B cell (primary cell): Measurements from ENCODE around the gene PRKCA. TPM values are rescaled to one million over a fixed set of nuclear protein-coding genes. Genes with fewer than 3 reads are reported as not detected.

Experiments used
- ATAC-seq: fragments of 200-7000 bp; cut with Tn5 transposase; one replicate; pipeline ENCODE4 v1.10.0; 2021; ENCODE audit warnings: low read depth, mild to moderate bottlenecking, moderate number of reproducible peaks, moderate library complexity
- CTCF ChIA-PET: fragments of 350-600 bp; sonication (Branson Sonifier 250); formaldehyde crosslinking; loops from one replicate; lab custom pipeline; 2021; ENCODE audit warnings: antibody characterized with exemption, inconsistent platforms; lab: Charles Lee
- POLR2A ChIA-PET: fragments of 350-600 bp; sonication (Branson Sonifier 250); formaldehyde crosslinking; loops from one replicate; lab custom pipeline; 2021; ENCODE audit warnings: antibody characterized with exemption; lab: Charles Lee
- DNase-seq: peaks from one replicate; pipeline ENCODE4 v3.0.0; 2013
- H2AFZ ChIP-seq: 2 replicates; pipeline ENCODE4 v1.6.1; 2012; ENCODE audit warnings: mild to moderate bottlenecking, low read depth, low read length; ENCODE audit not compliant: insufficient read depth, poor library complexity, severe bottlenecking
- H3K27ac ChIP-seq, 2 donors: 1 replicate in 1 of 2; 2 replicates in 1 of 2; pipeline ENCODE4 v1.5.1; 2012 to 2013; ENCODE audit warnings: low read length in 2 of 2, mild to moderate bottlenecking in 2 of 2, moderate library complexity in 1 of 2
- H3K27me3 ChIP-seq, 4 experiments: fragments of 200-600 bp in 1 of 4; sonication (generic) in 1 of 4; replicated peaks in 1 of 4; 1 replicate in 2 of 4; 2 replicates in 2 of 4; pipeline versions ENCODE4 v1.6.1 to v1.7.0; 2013 to 2016; ENCODE audit warnings: low read length in 3 of 4, mild to moderate bottlenecking in 2 of 4, mixed read lengths in 1 of 4, moderate library complexity in 1 of 4; ENCODE audit not compliant: insufficient read depth in 4 of 4, control insufficient read depth in 3 of 4; ENCODE audit errors: control extremely low read depth in 1 of 4
- H3K36me3 ChIP-seq, 2 experiments: replicated peaks in 1 of 2; 1 replicate in 1 of 2; 2 replicates in 1 of 2; pipeline versions ENCODE4 v1.6.1 to v1.7.1; 2013; ENCODE audit warnings: low read length in 1 of 2; ENCODE audit not compliant: insufficient read depth in 2 of 2, control insufficient read depth in 1 of 2; ENCODE audit errors: control extremely low read depth in 1 of 2, extremely low read depth in 1 of 2
- H3K4me1 ChIP-seq, 2 donors: fragments of 200-600 bp in 1 of 2; sonication (generic) in 1 of 2; 1 replicate in 1 of 2; 2 replicates in 1 of 2; pipeline versions ENCODE4 v1.5.1 to v1.6.1; 2013 to 2017; ENCODE audit warnings: low read length in 2 of 2; ENCODE audit not compliant: control insufficient read depth in 2 of 2, insufficient read depth in 2 of 2
- H3K4me2 ChIP-seq: replicated peaks from 2 replicates; pipeline ENCODE3; 2012; ENCODE audit warnings: mild to moderate bottlenecking, low read depth, low read length; ENCODE audit not compliant: poor library complexity, severe bottlenecking
- H3K4me3 ChIP-seq, 5 experiments: fragments of 200-600 bp in 1 of 5; sonication (generic) in 1 of 5; 1 replicate in 3 of 5; 2 replicates in 2 of 5; pipeline versions ENCODE4 v1.5.1 to v1.7.0; 2011 to 2016; ENCODE audit warnings: low read length in 4 of 5, mild to moderate bottlenecking in 4 of 5, low read depth in 2 of 5, control low read depth in 1 of 5, moderate library complexity in 1 of 5; ENCODE audit not compliant: insufficient read depth in 1 of 5; ENCODE audit errors: control extremely low read depth in 1 of 5, extremely low read depth in 1 of 5
- H3K79me2 ChIP-seq: fragments of 200-600 bp; sonication (generic); one replicate; pipeline ENCODE4 v1.6.0; 2016; ENCODE audit warnings: low read length; ENCODE audit not compliant: control insufficient read depth, insufficient read depth
- H3K9ac ChIP-seq: fragments of 200-600 bp; sonication (generic); 2 replicates; pipeline ENCODE4 v1.6.1; 2017; ENCODE audit warnings: mild to moderate bottlenecking, low read length, moderate library complexity
- H3K9me3 ChIP-seq, 3 donors: one replicate each; pipeline versions ENCODE4 v1.6.1 to v1.7.1; 2013; ENCODE audit warnings: low read length in 2 of 3; ENCODE audit not compliant: control insufficient read depth in 2 of 3, insufficient read depth in 1 of 3; ENCODE audit errors: control extremely low read depth in 1 of 3
- H4K20me1 ChIP-seq: 2 replicates; pipeline ENCODE4 v1.6.0; 2012; ENCODE audit warnings: mild to moderate bottlenecking, low read length; ENCODE audit not compliant: insufficient read depth, control insufficient read depth, poor library complexity, severe bottlenecking
- H3K27ac Mint-ChIP-seq: one replicate; pipeline ENCODE4 v1.8.0; 2021; ENCODE audit warnings: mixed read lengths
- H3K27me3 Mint-ChIP-seq: one replicate; pipeline ENCODE4 v1.8.0; 2021; ENCODE audit warnings: mixed read lengths
- H3K4me1 Mint-ChIP-seq: one replicate; pipeline ENCODE4 v1.8.0; 2021; ENCODE audit warnings: mixed read lengths
- H3K4me3 Mint-ChIP-seq: one replicate; pipeline ENCODE4 v1.8.0; 2021; ENCODE audit warnings: mixed read lengths
- H3K9me3 Mint-ChIP-seq: one replicate; pipeline ENCODE4 v1.8.0; 2022; ENCODE audit warnings: mixed read lengths; ENCODE audit not compliant: insufficient read depth
- CTCF ChIP-seq: fragments of 200-600 bp; IDR thresholded peaks from one replicate; pipeline ENCODE4 v1.8.0; 2022; ENCODE audit warnings: antibody characterized with exemption, mild to moderate bottlenecking
- EZH2 ChIP-seq: IDR thresholded peaks from 2 replicates; pipeline ENCODE4 v1.6.1; 2012; ENCODE audit warnings: borderline replicate concordance, low read depth, mild to moderate bottlenecking, moderate library complexity, low read length; ENCODE audit not compliant: insufficient read depth, poor library complexity, severe bottlenecking
- WGBS: methylation state at CpG from one replicate; pipeline ENCODE4 v1.1.5; 2013; ENCODE audit warnings: missing lambda C conversion rate; ENCODE audit not compliant: insufficient coverage; 5-methylcytosine and 5-hydroxymethylcytosine counted together
- intact Hi-C: fragments of 100-400 bp; cut with micrococcal nuclease; formaldehyde crosslinking; loops from one replicate; pipeline ENCODE4 v1.10.0; 2022
- polyA plus RNA-seq: library from polyadenylated mRNA; depleted of rRNA; stranded (reverse); fragments of >200 nt; gene quantifications from 2 replicates; pipeline ENCODE4 v1.2.3, GENCODE V29; 2012
- total RNA-seq, 2 donors: library from RNA; stranded (reverse); fragments of 120-200 nt in 1 of 2; gene quantifications; 1 replicate in 1 of 2; 2 replicates in 1 of 2; pipeline versions ENCODE4 v1.2.3 to v1.2.4, GENCODE V29; 2013 to 2022

PRKCA gene
- total and polyA plus RNA-seq, 2 donors (not counting 1 experiment from before 2014, with no cell fraction given), result 0.33 to 7.7 TPM

GRCh38 chr17:66369830-66370229 is 67.4 kb downstream of the PRKCA start:
- no peaks in the 10 kb centered on the region for H3K27me3 ChIP-seq
- H3K4me3 Mint-ChIP-seq, result no peak overlapping the region
- no peaks in the 10 kb centered on the region for H3K4me1 ChIP-seq
- no peak overlapping the region for H3K9ac ChIP-seq
- intact Hi-C loops, result no loop called here
- no peaks in the 10 kb centered on the region for H3K9me3 ChIP-seq
- ATAC-seq, result no peak
- ChIA-PET POLR2A (interaction anchor here (0.7 kb wide), 1 partner anchor 265 kb away, joined by 5 read pairs; no protein-coding TSS in a partner anchor), CTCF (no interaction called here)
- H4K20me1 ChIP-seq, result no peaks in the 10 kb centered on the region
- H3K4me2 ChIP-seq, result no peak overlapping the region
- no peaks in the 10 kb centered on the region for H3K79me2 ChIP-seq
- H3K4me1 Mint-ChIP-seq, result peaks cover 4% of the 10 kb centered on the region
- H3K27me3 Mint-ChIP-seq, result peaks cover 12% of the 10 kb centered on the region
- TF ChIP-seq EZH2 (no peak), CTCF (no peak)
- H3K27ac ChIP-seq, result no peak overlapping the region
- WGBS, result no CpG with 5 or more reads among the region's 4 CpGs
- H3K4me3 ChIP-seq, result no peak overlapping the region
- H2AFZ ChIP-seq, result no peak overlapping the region
- H3K9me3 Mint-ChIP-seq, result no peaks in the 10 kb centered on the region
- no peaks in the 10 kb centered on the region for H3K36me3 ChIP-seq
- no peak overlapping the region for H3K27ac Mint-ChIP-seq
- no peak for DNase-seq

- CTCF ChIA-PET, result no interaction called here
- H3K4me3 Mint-ChIP-seq, result no peak overlapping the region
- DNase-seq (no peak), ATAC-seq (no peak)
- no peaks in the 10 kb centered on the region for H3K9me3 Mint-ChIP-seq
- 98% methylated on average over 7 of the region's 7 CpGs for WGBS
- no peaks in the 10 kb centered on the region for H3K36me3 ChIP-seq
- TF ChIP-seq CTCF (no peak), EZH2 (no peak)
- H3K4me1 ChIP-seq, result no peaks in the 10 kb centered on the region
- POLR2A ChIA-PET, result no interaction called here
- no peak overlapping the region for H3K4me2 ChIP-seq
- peaks cover 3% of the 10 kb centered on the region for H3K27me3 Mint-ChIP-seq
- H3K27me3 ChIP-seq, result no peaks in the 10 kb centered on the region
- H3K9ac ChIP-seq, result no peak overlapping the region
- peaks cover 3% of the 10 kb centered on the region for H3K4me1 Mint-ChIP-seq
- no peaks in the 10 kb centered on the region for H3K9me3 ChIP-seq
- H3K4me3 ChIP-seq, result no peak overlapping the region
- intact Hi-C loops, result no loop called here
- H2AFZ ChIP-seq, result no peak overlapping the region
- H4K20me1 ChIP-seq, result no peaks in the 10 kb centered on the region
- no peak overlapping the region for H3K27ac Mint-ChIP-seq
- H3K79me2 ChIP-seq, result no peaks in the 10 kb centered on the region
- no peak overlapping the region for H3K27ac ChIP-seq
Observed at GRCh38 chr17:66371561-66371960, 69.1 kb downstream of the PRKCA start.
